IMR-90 (cell line): ENCODE results near the gene ATP5F1D. TPM values are rescaled to one million over a fixed set of nuclear protein-coding genes. Genes with fewer than 3 reads are reported as not detected.

ENCODE experiments used
- ATAC-seq: fragments of 200-7000 bp; cut with Tn5 transposase; 2 replicates; pipeline ENCODE4 v1.9.1; 2020; ENCODE audit warnings: low read depth, mild to moderate bottlenecking, moderate library complexity
- BruUV-seq: library from RNA; stranded (reverse); fragments of 400-500 nt; replicated peaks from 2 replicates; lab custom pipeline; 2021; lab: Mats Ljungman, UMichigan
- CTCF ChIA-PET: fragments of 300-600 bp; formaldehyde crosslinking; extraction: SDS; loops from one replicate; lab custom pipeline; 2021; ENCODE audit warnings: antibody characterized with exemption; lab: Yijun Ruan, JAX
- POLR2A ChIA-PET: fragments of 300-600 bp; sonication (Branson Sonifier 250); formaldehyde crosslinking; loops from one replicate; lab custom pipeline; 2022; ENCODE audit warnings: antibody characterized with exemption; ENCODE audit not compliant: unreplicated experiment; lab: Charles Lee
- DNase-seq: peaks from one replicate; pipeline ENCODE4 v3.0.0; 2013
- H2AFZ ChIP-seq: replicated peaks from 2 replicates; pipeline ENCODE3; 2013; ENCODE audit warnings: low read length, mild to moderate bottlenecking; ENCODE audit not compliant: poor library complexity
- H2AK5ac ChIP-seq: 2 replicates; pipeline ENCODE4 v1.6.1; 2013; ENCODE audit warnings: low read depth, low read length, inconsistent platforms
- H2AK9ac ChIP-seq: replicated peaks from 2 replicates; pipeline ENCODE3; 2013; ENCODE audit warnings: mild to moderate bottlenecking, low read depth, low read length, moderate library complexity; ENCODE audit not compliant: poor library complexity
- H2BK120ac ChIP-seq: 2 replicates; pipeline ENCODE4 v1.6.1; 2013; ENCODE audit warnings: low read depth, low read length, inconsistent platforms
- H2BK15ac ChIP-seq: 3 replicates; pipeline ENCODE4 v1.6.1; 2013; ENCODE audit warnings: low read depth, low read length, inconsistent platforms
- H2BK20ac ChIP-seq: 2 replicates; pipeline ENCODE4 v1.6.1; 2013; ENCODE audit warnings: low read depth, mild to moderate bottlenecking, inconsistent platforms, low read length, moderate library complexity
- H2BK5ac ChIP-seq: 2 replicates; pipeline ENCODE4 v1.6.1; 2013; ENCODE audit warnings: mild to moderate bottlenecking, low read depth, low read length, inconsistent platforms; ENCODE audit not compliant: poor library complexity, severe bottlenecking
- H3K14ac ChIP-seq: replicated peaks from 2 replicates; pipeline ENCODE4 v1.6.1; 2013; ENCODE audit warnings: low read depth, low read length, inconsistent platforms
- H3K18ac ChIP-seq: 2 replicates; pipeline ENCODE4 v1.6.1; 2013; ENCODE audit warnings: low read depth, low read length, control low read depth
- H3K23ac ChIP-seq: 2 replicates; pipeline ENCODE4 v1.6.1; 2013; ENCODE audit warnings: low read depth, low read length, inconsistent platforms
- H3K27ac ChIP-seq: 2 replicates; pipeline ENCODE4 v1.5.1; 2013; ENCODE audit warnings: mild to moderate bottlenecking, control low read depth, low read length; ENCODE audit not compliant: insufficient read depth
- H3K27me3 ChIP-seq: 2 replicates; pipeline ENCODE4 v1.6.1; 2013; ENCODE audit warnings: low read length; ENCODE audit not compliant: control insufficient read depth, insufficient read depth
- H3K36me3 ChIP-seq: 2 replicates; pipeline ENCODE4 v1.6.1; 2013; ENCODE audit warnings: low read length, mixed read lengths; ENCODE audit not compliant: control insufficient read depth, insufficient read depth
- H3K4ac ChIP-seq: 2 replicates; pipeline ENCODE4 v1.6.1; 2013; ENCODE audit warnings: low read depth, low read length, inconsistent platforms
- H3K4me1 ChIP-seq: 2 replicates; pipeline ENCODE4 v1.6.1; 2013; ENCODE audit warnings: low read length, mixed read lengths; ENCODE audit not compliant: control insufficient read depth, insufficient read depth
- H3K4me2 ChIP-seq: 2 replicates; pipeline ENCODE4 v1.6.1; 2013; ENCODE audit warnings: low read depth, mild to moderate bottlenecking, control low read depth, low read length, moderate library complexity
- H3K4me3 ChIP-seq: 2 replicates; pipeline ENCODE4 v1.5.1; 2013; ENCODE audit warnings: low read depth, mild to moderate bottlenecking, control low read depth, low read length, moderate library complexity; ENCODE audit not compliant: insufficient read depth
- H3K56ac ChIP-seq: 2 replicates; pipeline ENCODE4 v1.6.1; 2013; ENCODE audit warnings: low read length, inconsistent platforms; ENCODE audit not compliant: insufficient read depth; ENCODE audit errors: extremely low read depth
- H3K79me1 ChIP-seq, 2 experiments: 2 replicates each; pipeline ENCODE4 v1.6.1; 2013; ENCODE audit warnings: low read length in 2 of 2, inconsistent platforms in 1 of 2, low read depth in 1 of 2
- H3K9ac ChIP-seq: 2 replicates; pipeline ENCODE4 v1.6.1; 2013; ENCODE audit warnings: low read depth, low read length, control low read depth
- H3K9me1 ChIP-seq: 2 replicates; pipeline ENCODE4 v1.6.1; 2013; ENCODE audit warnings: low read length, inconsistent platforms; ENCODE audit not compliant: insufficient read depth
- H3K9me3 ChIP-seq: 2 replicates; pipeline ENCODE4 v1.6.1; 2013; ENCODE audit warnings: low read length; ENCODE audit not compliant: control insufficient read depth, insufficient read depth
- H4K20me1 ChIP-seq: 2 replicates; pipeline ENCODE4 v1.6.1; 2013; ENCODE audit warnings: low read length, inconsistent platforms; ENCODE audit not compliant: insufficient read depth
- H4K5ac ChIP-seq: 2 replicates; pipeline ENCODE4 v1.6.1; 2013; ENCODE audit warnings: mild to moderate bottlenecking, low read depth, low read length, control low read depth
- H4K8ac ChIP-seq, 2 experiments: 2 replicates each; pipeline ENCODE4 v1.6.1; 2013; ENCODE audit warnings: low read depth in 2 of 2, low read length in 2 of 2, control low read depth in 1 of 2, inconsistent platforms in 1 of 2
- H4K91ac ChIP-seq: 2 replicates; pipeline ENCODE4 v1.6.1; 2013; ENCODE audit warnings: low read depth, low read length, inconsistent platforms; ENCODE audit not compliant: insufficient read depth
- FOS ChIP-seq: fragments of 150-350 bp; IDR thresholded peaks from 2 replicates; pipeline ENCODE4 v1.6.1; 2016; ENCODE audit warnings: low read depth, low read length
- POLR2A ChIP-seq: IDR thresholded peaks from 2 replicates; pipeline ENCODE4 v1.6.1; 2012; ENCODE audit warnings: mild to moderate bottlenecking, low read depth, low read length
- WGBS, 2 experiments: methylation state at CpG; one replicate each; pipeline versions ENCODE4 v1.1.5 to v1.1.7; 2013; ENCODE audit warnings: missing lambda C conversion rate in 2 of 2; ENCODE audit not compliant: insufficient read length in 1 of 2; ENCODE audit errors: extremely low coverage in 2 of 2; 5-methylcytosine and 5-hydroxymethylcytosine counted together
- dilution Hi-C: fragments of 300-500 bp; cut with HindIII; formaldehyde crosslinking; loops from one replicate; pipeline ENCODE4 v1.14.3; 2018; ENCODE audit warnings: low sequenced_read_pairs; ENCODE audit not compliant: unreplicated experiment
- in situ Hi-C: fragments of 300-500 bp; cut with MboI; formaldehyde crosslinking; loops from 3 replicates; pipeline ENCODE4 v1.14.3; 2019; ENCODE audit warnings: low sequenced_read_pairs, inconsistent platforms, mixed read lengths
- intact Hi-C: fragments of 100-400 bp; cut with micrococcal nuclease; formaldehyde crosslinking; loops from 2 replicates; pipeline ENCODE4 v1.10.0; 2022
- polyA plus RNA-seq, 3 experiments: library from polyadenylated mRNA; depleted of rRNA; stranded (reverse); fragments of >200 nt; gene quantifications; 2 replicates each; pipeline ENCODE4 v1.2.3, GENCODE V29; 2012; ENCODE audit warnings: low replicate concordance in 1 of 3
- total RNA-seq: library from RNA; depleted of rRNA; stranded (reverse); fragments of >200 nt; gene quantifications from 2 replicates; pipeline ENCODE4 v1.2.3, GENCODE V29; 2012

The ATP5F1D gene
- total and polyA plus RNA-seq, 2 of the 4 experiments (the other 2 are of a cell fraction), result 7.3 to 140 TPM

DNA sequence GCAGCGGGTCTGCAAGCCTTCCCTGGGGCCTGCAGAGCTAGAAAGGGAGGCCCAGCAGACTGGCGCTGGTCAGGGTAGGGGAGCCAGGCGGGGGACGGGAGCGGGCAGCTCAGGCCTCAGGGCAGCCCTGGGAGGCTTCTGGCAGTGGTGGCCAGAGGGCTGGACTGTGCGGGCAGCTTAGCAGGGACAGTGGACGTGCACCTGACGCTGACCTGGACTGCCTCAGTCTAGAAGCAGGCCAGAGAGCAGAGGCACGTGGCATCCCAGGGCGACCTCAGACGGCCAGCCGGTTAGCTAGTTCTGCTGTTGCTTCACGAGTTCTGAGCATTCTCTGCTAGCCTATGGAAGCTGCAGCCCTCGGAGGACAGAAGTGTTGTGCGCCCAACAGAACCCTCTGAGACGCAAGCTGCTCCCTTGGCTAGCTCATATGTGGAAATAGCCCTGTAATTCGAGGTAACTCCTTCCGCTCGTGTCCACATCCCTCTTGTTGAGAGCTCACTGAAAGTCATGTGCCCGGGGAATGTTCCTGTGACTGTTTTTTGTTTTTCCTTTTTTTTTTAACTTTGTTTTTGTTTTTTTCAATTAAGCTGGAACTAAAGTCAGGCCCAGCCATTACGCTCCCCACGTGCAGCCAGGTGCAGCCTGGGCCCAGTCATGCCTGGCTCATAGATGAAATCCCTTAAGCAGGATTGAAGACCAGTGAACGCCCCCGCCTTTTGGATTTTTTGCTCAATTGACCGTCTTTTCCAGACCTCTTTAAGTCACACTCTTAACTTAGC is 31.9 kb downstream of the ATP5F1D start:
- Histone ChIP-seq H3K14ac (no peak overlapping the region), H3K36me3 (peaks cover 47% of the 10 kb centered on the region), H3K4me2 (no peak overlapping the region), H2BK120ac (no peak overlapping the region), H3K4me1 (peaks cover 29% of the 10 kb centered on the region), H3K9ac (no peak overlapping the region), H3K27ac (no peak overlapping the region), H2AK9ac (peak overlapping the region; percentile 13), H4K20me1 (peaks cover 72% of the 10 kb centered on the region), H2AK5ac (no peak overlapping the region), H3K27me3 (no peaks in the 10 kb centered on the region), H3K56ac (no peak overlapping the region), H3K18ac (no peak overlapping the region), H2BK15ac (no peak overlapping the region), H2BK5ac (no peak overlapping the region), H4K8ac (no peak overlapping the region), H3K9me1 (no peaks in the 10 kb centered on the region; the same call in 1 of the 2 replicates), H2BK20ac (no peak overlapping the region), H4K91ac (no peak overlapping the region), H3K23ac (peak overlapping the region; percentile 59; the same call in 1 of the 2 replicates), H3K9me3 (no peaks in the 10 kb centered on the region), H3K79me1 (peaks cover 22 to 70% of the 10 kb centered on the region in 2 experiments; a peak in 3 of 4 replicates), H3K4me3 (no peak overlapping the region), H3K4ac (no peak overlapping the region), H2AFZ (no peak overlapping the region), H4K5ac (no peak overlapping the region)
- DNase-seq (no peak), ATAC-seq (no peak)
- in situ Hi-C loops (no loop called here), intact Hi-C loops (no loop called here), dilution Hi-C loops (no loop called here)
- ChIA-PET CTCF (interaction anchor here (0.6 kb wide), 1 partner anchor 42 kb away, joined by 5 read pairs; no protein-coding TSS in a partner anchor), POLR2A (interaction anchor here (1.0 kb wide), 1 partner anchor 20 kb away, joined by 4 read pairs; no protein-coding TSS in a partner anchor)
- no TSS peak for BruUV-seq
- WGBS, 2 experiments, result 87% methylated on average over 19 of the region's 25 CpGs; no CpG with 5 or more reads in 1 of the 2 experiments
- TF ChIP-seq POLR2A (peak; percentile 19; the same call in 1 of the 2 replicates), FOS (no peak)
